Breast epithelium (tissue), 3 donors: ENCODE measurements around the gene C5orf24.

Source experiments
- POLR2AphosphoS5 ChIP-seq, 3 donors: sonication (generic); formaldehyde crosslinking; IDR thresholded peaks; one replicate each; pipeline ENCODE4 v1.6.1; 2017; ENCODE audit warnings: antibody characterized with exemption in 3 of 3
- TF ChIP-seq, protein P1 (sequence below), 3 donors: fragments of 450-650 bp; IDR thresholded peaks; one replicate each; pipeline ENCODE4 v1.5.1; 2016 to 2017; ENCODE audit warnings: antibody characterized with exemption in 3 of 3, mild to moderate bottlenecking in 3 of 3, moderate library complexity in 3 of 3

DNA sequence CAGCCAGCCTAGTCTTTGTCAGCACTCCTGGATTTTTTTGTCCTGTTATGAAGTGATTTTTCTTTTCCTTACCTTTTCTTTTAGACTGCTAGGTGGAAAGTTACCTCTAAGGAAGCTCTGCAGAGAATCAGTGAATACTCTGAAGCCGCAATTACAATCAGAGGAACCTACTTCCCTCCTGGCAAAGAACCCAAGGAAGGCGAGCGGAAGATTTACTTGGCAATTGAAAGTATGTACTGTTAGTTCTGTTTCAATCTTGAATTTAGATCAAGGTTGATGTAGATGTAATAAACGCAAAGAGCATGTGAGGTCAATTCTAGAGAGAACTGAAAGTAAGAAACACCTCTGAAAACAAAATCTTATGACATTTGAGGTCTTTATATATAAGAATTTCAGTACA lies 27.0 kb upstream of the C5orf24 start:
- TF ChIP-seq, protein P1, sequence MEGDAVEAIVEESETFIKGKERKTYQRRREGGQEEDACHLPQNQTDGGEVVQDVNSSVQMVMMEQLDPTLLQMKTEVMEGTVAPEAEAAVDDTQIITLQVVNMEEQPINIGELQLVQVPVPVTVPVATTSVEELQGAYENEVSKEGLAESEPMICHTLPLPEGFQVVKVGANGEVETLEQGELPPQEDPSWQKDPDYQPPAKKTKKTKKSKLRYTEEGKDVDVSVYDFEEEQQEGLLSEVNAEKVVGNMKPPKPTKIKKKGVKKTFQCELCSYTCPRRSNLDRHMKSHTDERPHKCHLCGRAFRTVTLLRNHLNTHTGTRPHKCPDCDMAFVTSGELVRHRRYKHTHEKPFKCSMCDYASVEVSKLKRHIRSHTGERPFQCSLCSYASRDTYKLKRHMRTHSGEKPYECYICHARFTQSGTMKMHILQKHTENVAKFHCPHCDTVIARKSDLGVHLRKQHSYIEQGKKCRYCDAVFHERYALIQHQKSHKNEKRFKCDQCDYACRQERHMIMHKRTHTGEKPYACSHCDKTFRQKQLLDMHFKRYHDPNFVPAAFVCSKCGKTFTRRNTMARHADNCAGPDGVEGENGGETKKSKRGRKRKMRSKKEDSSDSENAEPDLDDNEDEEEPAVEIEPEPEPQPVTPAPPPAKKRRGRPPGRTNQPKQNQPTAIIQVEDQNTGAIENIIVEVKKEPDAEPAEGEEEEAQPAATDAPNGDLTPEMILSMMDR (IDR thresholded peaks at IDR 0.05) = no peak
- no peak for TF ChIP-seq POLR2AphosphoS5 (IDR thresholded peaks at IDR 0.05)
